Natural killer cell (primary cell): ENCODE results near the gene FKBP9. TPM values are rescaled to one million over a fixed set of nuclear protein-coding genes. Genes with fewer than 3 reads are reported as not detected.

Source experiments
- ATAC-seq, 3 donors: fragments of 150-1000 bp in 2 of 3; fragments of 200-7000 bp in 1 of 3; cut with Tn5 transposase; 1 replicate in 1 of 3; 2 replicates in 2 of 3; pipeline ENCODE4 v1.10.0; 2021; ENCODE audit warnings: mild to moderate bottlenecking in 2 of 3, moderate library complexity in 2 of 3
- DNase-seq, 2 donors: peaks; one replicate each; pipeline versions ENCODE4 v3.0.0 to v3.0.0-alpha.2; 2013 to 2021; ENCODE audit warnings: mixed read lengths in 1 of 2
- H3K27ac ChIP-seq: one replicate; pipeline ENCODE4 v1.5.1; 2013; ENCODE audit warnings: mild to moderate bottlenecking, low read length
- H3K27me3 ChIP-seq: one replicate; pipeline ENCODE4 v1.6.1; 2013; ENCODE audit warnings: low read length; ENCODE audit not compliant: control insufficient read depth, insufficient read depth
- H3K36me3 ChIP-seq: one replicate; pipeline ENCODE4 v1.6.1; 2013; ENCODE audit warnings: low read length; ENCODE audit not compliant: control insufficient read depth, insufficient read depth
- H3K4me1 ChIP-seq: one replicate; pipeline ENCODE4 v1.6.1; 2013; ENCODE audit warnings: low read length; ENCODE audit not compliant: control insufficient read depth, insufficient read depth
- H3K4me3 ChIP-seq: one replicate; pipeline ENCODE4 v1.5.1; 2013; ENCODE audit warnings: low read length
- H3K9me3 ChIP-seq: one replicate; pipeline ENCODE4 v1.6.1; 2013; ENCODE audit warnings: low read length; ENCODE audit not compliant: control insufficient read depth, insufficient read depth
- H3K27ac Mint-ChIP-seq, 2 donors: one replicate each; pipeline ENCODE4 v1.8.0; 2022; ENCODE audit warnings: mild to moderate bottlenecking in 2 of 2, mixed read lengths in 2 of 2, moderate library complexity in 1 of 2
- H3K27me3 Mint-ChIP-seq, 2 donors: one replicate each; pipeline ENCODE4 v1.8.0; 2022; ENCODE audit warnings: low read depth in 2 of 2, mixed read lengths in 2 of 2
- H3K36me3 Mint-ChIP-seq: one replicate; pipeline ENCODE4 v1.8.0; 2022; ENCODE audit warnings: mixed read lengths
- H3K4me1 Mint-ChIP-seq, 2 donors: one replicate each; pipeline ENCODE4 v1.8.0; 2022; ENCODE audit warnings: mixed read lengths in 2 of 2
- H3K4me3 Mint-ChIP-seq: one replicate; pipeline ENCODE4 v1.8.0; 2022; ENCODE audit warnings: mild to moderate bottlenecking, moderate library complexity, mixed read lengths
- H3K9me3 Mint-ChIP-seq, 2 donors: one replicate each; pipeline ENCODE4 v1.8.0; 2022; ENCODE audit warnings: mixed read lengths in 2 of 2
- CTCF ChIP-seq: fragments of 200-600 bp; IDR thresholded peaks from one replicate; pipeline ENCODE4 v1.8.0; 2022; ENCODE audit warnings: antibody characterized with exemption
- WGBS: methylation state at CpG from one replicate; pipeline ENCODE4 v1.1.7; 2013; ENCODE audit warnings: missing lambda C conversion rate; ENCODE audit not compliant: insufficient coverage; 5-methylcytosine and 5-hydroxymethylcytosine counted together
- intact Hi-C: fragments of 100-400 bp; cut with micrococcal nuclease; formaldehyde crosslinking; loops from one replicate; pipeline ENCODE4 v1.14.2; 2022
- total RNA-seq, 4 donors: library from RNA; stranded (reverse); fragments of 120-200 nt in 1 of 4; gene quantifications; one replicate each; pipeline versions ENCODE4 v1.2.3 to v1.2.4, GENCODE V29; 2013 to 2022

FKBP9 gene
- total RNA-seq, 3 donors from 2014 or later (not counting 1 experiment from before 2014, with no cell fraction given), result 2.3 TPM; not detected in 2

- no peaks in the 10 kb centered on the region for H3K27me3 ChIP-seq
- no peak for TF ChIP-seq CTCF
- no peak overlapping the region for H3K27ac ChIP-seq
- peaks cover 14% of the 10 kb centered on the region for H3K4me1 ChIP-seq
- Mint-ChIP-seq H3K27ac (peak overlapping the region; percentile 87 to 88), H3K27me3 (no peaks in the 10 kb centered on the region), H3K4me1 (peaks cover 48 to 56% of the 10 kb centered on the region in 2 donors), H3K9me3 (no peaks in the 10 kb centered on the region), H3K36me3 (no peaks in the 10 kb centered on the region), H3K4me3 (no peak overlapping the region)
- H3K36me3 ChIP-seq, result no peaks in the 10 kb centered on the region
- DNase-seq (no peak), ATAC-seq (no peak)
- no peak overlapping the region for H3K4me3 ChIP-seq
- intact Hi-C loops, result loop anchor here (2.0 kb wide), 1 partner anchor 14 kb away; no protein-coding TSS in a partner anchor
- 98% methylated on average over 4 of the region's 5 CpGs for WGBS
- no peaks in the 10 kb centered on the region for H3K9me3 ChIP-seq
Observed at GRCh38 chr7:33055158-33055557, 97.9 kb downstream of the FKBP9 start.

Other genes with a start within 250 kb of the FKBP9 start
- gene KBTBD2, start 65.7 kb upstream of the FKBP9 start, total RNA-seq, result 100 to 1,000 TPM; 124 to 161 (median 150) TPM
- 10 to 100 TPM; 33.7 to 49.8 (median 49.5) TPM for gene NT5C3A, start 105.3 kb downstream of the FKBP9 start, total RNA-seq
- 10 to 100 TPM; 19.1 to 27.6 (median 21.9) TPM for gene RP9, start 152.0 kb downstream of the FKBP9 start, total RNA-seq
- gene BBS9, start 172.1 kb downstream of the FKBP9 start, total RNA-seq, result 10 to 100 TPM; 25.1 to 34.6 (median 34.4) TPM